ENCODE data around the gene CLN5. TPM values are rescaled to one million over a fixed set of nuclear protein-coding genes. Genes with fewer than 3 reads are reported as not detected.
"Not testable (repeated sequence)": the region's sequence is repeated elsewhere in the genome, so short reads cannot be mapped to it uniquely, and the experiment has no call there.

CLN5 gene
- polyA plus RNA-seq, 6 donors from 2014 or later: 20.2 to 30.9 (median 25.4) TPM

DNA sequence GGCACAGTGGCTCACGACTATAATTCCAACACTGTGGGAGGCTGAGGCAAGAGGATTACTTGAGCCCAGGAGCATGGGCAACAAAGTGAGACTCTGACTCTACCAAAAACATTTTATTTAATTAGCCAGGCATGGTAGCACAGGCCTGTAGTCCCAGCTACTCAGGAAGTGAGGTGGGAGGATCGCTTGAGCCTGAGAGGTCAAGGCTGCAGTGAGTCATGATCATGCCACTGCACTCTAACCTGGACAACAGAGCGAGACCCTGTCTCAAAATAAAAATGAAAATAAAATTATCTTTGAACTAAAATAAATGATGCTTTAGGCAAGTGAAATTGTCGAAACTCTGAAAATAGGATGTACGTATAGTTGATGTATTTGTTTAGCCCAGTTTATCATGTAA is 8.2 kb upstream of the CLN5 start:
- no peak overlapping the region for H3K4me3 Mint-ChIP-seq
- no peaks in the 10 kb centered on the region for H3K9me3 Mint-ChIP-seq
- H3K27ac Mint-ChIP-seq: peak overlapping the region in 1 of 6 donors; percentile 38
- no peaks in the 10 kb centered on the region for H3K36me3 Mint-ChIP-seq
- H3K4me1 Mint-ChIP-seq: peaks cover 0 to 7% (median 4%) of the 10 kb centered on the region in 3 donors
- ATAC-seq (ENCODE audit: low read depth in 2 of 2) (no peak), DNase-seq (no peak)
- H3K27me3 Mint-ChIP-seq: peaks cover 22 to 28% (median 26%) of the 10 kb centered on the region in 3 donors

DNA sequence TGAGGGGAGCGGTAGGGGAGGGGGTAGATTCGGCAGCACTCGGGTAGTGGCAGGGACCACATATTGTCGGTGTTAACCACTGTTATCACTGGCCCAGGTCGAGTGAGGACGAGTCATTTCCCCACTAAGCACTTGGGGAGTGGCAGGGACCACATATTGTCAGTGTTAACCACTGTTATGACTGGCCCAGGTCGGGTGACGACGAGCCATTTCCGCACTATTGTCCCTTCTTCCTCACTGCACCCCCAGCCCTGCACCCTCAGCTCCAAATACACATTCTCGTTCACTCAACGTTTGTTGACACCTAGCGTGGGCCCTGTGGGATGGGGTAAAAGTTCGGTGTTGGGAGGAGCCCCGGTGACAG is 467 bp upstream of the CLN5 start:
- peaks cover 28 to 32% (median 30%) of the 10 kb centered on the region in 3 donors for H3K4me1 Mint-ChIP-seq

DNA sequence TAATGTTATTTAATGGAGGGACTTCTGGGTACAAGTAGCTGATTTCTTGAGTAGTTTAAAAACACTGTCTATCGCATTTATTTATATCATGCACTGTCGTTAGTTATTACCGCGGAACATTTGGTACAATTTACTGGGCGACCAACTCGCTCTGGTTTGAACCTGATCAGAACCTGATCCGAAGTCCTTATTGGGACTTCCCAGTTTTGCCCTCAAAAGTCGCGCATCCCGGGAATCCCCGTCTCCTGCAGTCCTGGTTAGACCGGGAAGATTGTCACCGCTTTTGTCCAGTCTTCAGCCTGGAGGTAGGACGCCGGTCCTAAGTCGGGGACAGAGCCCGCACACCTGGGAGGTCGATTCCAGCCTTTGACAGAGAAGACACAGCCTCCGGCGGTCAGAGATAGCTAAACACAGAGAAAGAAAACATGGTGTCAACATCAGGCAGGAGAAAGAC is 694 bp downstream of the CLN5 start:
- H3K27ac Mint-ChIP-seq: peak overlapping the region; percentile 97 to 100 (median 99)
- H3K9me3 Mint-ChIP-seq: no peaks in the 10 kb centered on the region
- DNase-seq (no peak), ATAC-seq (ENCODE audit: low read depth in 2 of 2) (no peak)
- H3K36me3 Mint-ChIP-seq: peaks cover 0 to 8% of the 10 kb centered on the region in 2 donors
- no peaks in the 10 kb centered on the region for H3K27me3 Mint-ChIP-seq
- peaks cover 30 to 35% (median 31%) of the 10 kb centered on the region in 3 donors for H3K4me1 Mint-ChIP-seq
- H3K4me3 Mint-ChIP-seq: peak overlapping the region; percentile 89 to 99 (median 97)

More for the DNA sequence above, 467 bp upstream of the CLN5 start:
- ATAC-seq (ENCODE audit: low read depth in 2 of 2): peak; percentile 22 to 24
- Mint-ChIP-seq H3K9me3 (no peaks in the 10 kb centered on the region), H3K27ac (peak overlapping the region; percentile 97 to 100 (median 99)), H3K36me3 (peaks cover 0 to 3% of the 10 kb centered on the region in 2 donors), H3K27me3 (peaks cover 0 to 6% (median 4%) of the 10 kb centered on the region in 3 donors), H3K4me3 (peak overlapping the region; percentile 89 to 99 (median 97))
- no peak for DNase-seq

DNA sequence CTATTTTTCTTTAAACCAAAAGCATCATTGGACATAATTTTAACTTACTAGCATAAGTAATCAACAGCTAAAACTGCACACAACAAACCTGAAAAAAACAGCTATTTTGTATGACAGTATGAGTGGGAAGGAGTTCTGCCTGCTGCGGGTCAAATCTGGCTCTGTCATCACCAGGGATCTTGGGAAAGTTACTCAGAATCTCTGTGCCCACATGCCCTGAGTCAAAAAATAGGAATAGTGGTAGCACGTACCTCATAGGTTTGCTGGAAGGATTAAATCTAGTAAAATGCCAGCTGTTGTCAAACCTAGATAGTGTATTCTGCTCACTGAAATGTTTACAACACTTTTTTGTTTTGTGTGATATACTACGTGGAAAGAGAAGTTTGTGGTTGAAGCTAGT is 1.1 kb downstream of the CLN5 start:
- no peak for DNase-seq
- Mint-ChIP-seq H3K9me3 (no peaks in the 10 kb centered on the region), H3K4me1 (peaks cover 31 to 38% (median 32%) of the 10 kb centered on the region in 3 donors), H3K27me3 (no peaks in the 10 kb centered on the region), H3K36me3 (peaks cover 0 to 8% of the 10 kb centered on the region in 2 donors), H3K4me3 (peak overlapping the region; percentile 89 to 99 (median 97)), H3K27ac (peak overlapping the region; percentile 97 to 100 (median 99))
- ATAC-seq (ENCODE audit: low read depth in 2 of 2): no peak

DNA sequence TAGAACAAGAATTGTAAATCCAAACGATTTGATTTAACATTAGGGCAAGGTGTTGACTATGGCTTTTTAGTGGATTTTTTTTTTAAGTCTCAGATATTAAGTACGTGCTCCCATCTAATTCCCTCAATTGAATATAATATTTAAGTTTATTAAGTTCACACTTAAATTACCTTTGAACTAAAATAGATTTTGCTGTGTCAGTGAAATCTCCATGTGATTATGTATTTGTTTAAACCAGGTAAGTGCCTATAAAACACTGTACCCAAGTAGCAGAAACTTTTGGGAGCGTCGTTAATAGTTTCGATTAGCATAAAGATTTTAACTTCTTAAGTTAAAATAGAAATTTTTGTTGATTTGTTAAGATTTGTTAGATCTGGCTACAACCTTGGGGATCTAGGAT is 1.6 kb downstream of the CLN5 start:
- Mint-ChIP-seq H3K4me3 (peak overlapping the region in 7 of 8 donors; percentile 89 to 99 (median 97)), H3K27me3 (no peaks in the 10 kb centered on the region), H3K4me1 (peaks cover 31 to 43% (median 37%) of the 10 kb centered on the region in 3 donors), H3K36me3 (peaks cover 0 to 12% of the 10 kb centered on the region in 2 donors), H3K9me3 (no peaks in the 10 kb centered on the region), H3K27ac (peak overlapping the region in 5 of 6 donors; percentile 97 to 100 (median 99))
- ATAC-seq (ENCODE audit: low read depth in 2 of 2): no peak
- no peak for DNase-seq

DNA sequence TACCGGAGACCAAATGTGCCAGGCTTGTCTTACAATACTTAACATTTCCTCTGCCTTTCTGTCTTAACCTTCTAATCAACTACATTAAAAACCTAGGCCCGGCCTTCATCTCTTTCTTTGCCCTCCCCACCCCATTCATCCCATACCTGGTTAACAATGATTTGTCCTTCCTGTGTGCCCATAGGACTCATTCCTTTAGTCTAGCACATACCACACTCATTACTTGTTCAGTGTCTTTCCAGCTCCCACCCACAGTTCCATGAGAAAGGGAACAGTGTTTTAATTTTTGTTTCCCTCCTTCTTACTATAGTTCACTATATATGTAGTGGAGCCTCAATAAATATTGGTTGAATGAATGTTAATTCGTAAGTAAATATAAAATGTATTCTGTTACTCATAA is 2.4 kb downstream of the CLN5 start:
- Mint-ChIP-seq H3K9me3 (no peaks in the 10 kb centered on the region), H3K36me3 (peaks cover 0 to 15% of the 10 kb centered on the region in 2 donors), H3K27me3 (no peaks in the 10 kb centered on the region), H3K4me1 (peaks cover 31 to 47% (median 40%) of the 10 kb centered on the region in 3 donors), H3K4me3 (peak overlapping the region; percentile 7 to 98 (median 42)), H3K27ac (peak overlapping the region in 4 of 6 donors; percentile 41 to 97 (median 75))
- DNase-seq (no peak), ATAC-seq (ENCODE audit: low read depth in 2 of 2) (no peak)

DNA sequence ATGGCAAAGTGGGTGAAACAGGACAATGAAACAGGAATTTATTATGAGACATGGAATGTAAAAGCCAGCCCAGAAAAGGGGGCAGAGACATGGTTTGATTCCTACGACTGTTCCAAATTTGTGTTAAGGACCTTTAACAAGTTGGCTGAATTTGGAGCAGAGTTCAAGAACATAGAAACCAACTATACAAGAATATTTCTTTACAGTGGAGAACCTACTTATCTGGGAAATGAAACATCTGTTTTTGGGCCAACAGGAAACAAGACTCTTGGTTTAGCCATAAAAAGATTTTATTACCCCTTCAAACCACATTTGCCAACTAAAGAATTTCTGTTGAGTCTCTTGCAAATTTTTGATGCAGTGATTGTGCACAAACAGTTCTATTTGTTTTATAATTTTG is 8.6 kb downstream of the CLN5 start:
- H3K9me3 Mint-ChIP-seq: no peaks in the 10 kb centered on the region
- DNase-seq: no peak
- H3K27ac Mint-ChIP-seq: no peak overlapping the region
- H3K36me3 Mint-ChIP-seq: peaks cover 0 to 15% of the 10 kb centered on the region in 2 donors
- no peak for ATAC-seq (ENCODE audit: low read depth in 2 of 2)
- peaks cover 14 to 27% (median 16%) of the 10 kb centered on the region in 3 donors for H3K4me1 Mint-ChIP-seq
- H3K27me3 Mint-ChIP-seq: no peaks in the 10 kb centered on the region
- H3K4me3 Mint-ChIP-seq: no peak overlapping the region

DNA sequence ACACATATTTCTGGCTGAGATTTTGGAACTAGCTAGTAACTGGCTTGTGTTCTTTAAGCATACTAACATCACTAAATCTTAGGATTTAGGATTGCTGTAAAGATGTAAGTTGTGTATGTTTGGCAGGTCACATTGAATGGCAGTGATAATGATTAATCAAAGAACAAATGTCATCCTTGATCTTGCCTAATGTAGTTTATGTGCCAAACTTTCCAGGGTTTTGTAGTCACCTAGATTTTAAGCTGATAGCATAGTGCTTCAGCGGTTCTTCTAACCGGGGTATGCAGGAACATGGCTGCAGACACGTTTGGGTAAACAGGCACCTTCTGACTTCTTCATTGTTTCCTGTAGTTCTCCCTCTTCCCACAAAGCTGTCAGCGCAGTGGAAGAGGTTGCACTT is 9.7 kb downstream of the CLN5 start:
- ATAC-seq (ENCODE audit: low read depth in 2 of 2) (no peak), DNase-seq (no peak)
- Mint-ChIP-seq H3K36me3 (peaks cover 0 to 10% of the 10 kb centered on the region in 2 donors), H3K9me3 (no peaks in the 10 kb centered on the region), H3K27ac (peak overlapping the region in 5 of 6 donors; percentile 12 to 79 (median 49)), H3K27me3 (no peaks in the 10 kb centered on the region), H3K4me1 (peaks cover 14 to 22% (median 16%) of the 10 kb centered on the region in 3 donors), H3K4me3 (no peak overlapping the region)

DNA sequence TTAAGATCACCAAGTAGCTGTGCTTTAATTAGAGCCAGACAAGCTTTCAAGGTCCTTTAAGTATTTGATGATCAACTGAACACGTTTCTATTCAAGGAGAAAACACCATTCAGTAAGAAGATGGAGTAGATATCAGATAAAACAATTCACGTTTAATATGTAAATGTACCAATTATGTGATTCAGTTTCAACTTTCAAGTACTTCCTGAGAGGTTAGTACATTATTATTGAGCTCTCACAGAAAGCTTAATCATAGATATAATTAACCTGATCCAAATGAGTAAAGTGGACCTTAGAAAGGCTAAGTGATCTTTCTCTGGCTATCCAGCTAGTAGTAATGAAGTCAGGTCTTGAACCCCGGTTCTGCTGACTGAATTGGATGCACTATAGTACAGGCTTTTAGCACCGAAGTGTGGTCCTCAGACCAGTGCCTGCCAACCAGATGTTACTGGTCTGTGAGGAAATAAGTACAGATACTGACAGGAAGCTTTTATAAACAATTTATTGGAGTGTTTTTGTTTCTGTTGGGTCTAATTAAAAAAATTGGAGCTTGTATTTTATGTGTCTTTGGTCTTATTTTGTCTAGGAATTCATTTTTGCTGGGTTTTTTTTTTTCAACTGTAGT is 10.2 kb downstream of the CLN5 start:
- no peak for DNase-seq
- peaks cover 0 to 7% of the 10 kb centered on the region in 2 donors for H3K36me3 Mint-ChIP-seq
- no peak overlapping the region for H3K4me3 Mint-ChIP-seq
- H3K9me3 Mint-ChIP-seq: no peaks in the 10 kb centered on the region
- no peaks in the 10 kb centered on the region for H3K27me3 Mint-ChIP-seq
- ATAC-seq (ENCODE audit: low read depth in 2 of 2): no peak
- H3K27ac Mint-ChIP-seq: peak overlapping the region; percentile 12 to 83 (median 57)
- H3K4me1 Mint-ChIP-seq: peaks cover 13 to 21% (median 18%) of the 10 kb centered on the region in 3 donors

DNA sequence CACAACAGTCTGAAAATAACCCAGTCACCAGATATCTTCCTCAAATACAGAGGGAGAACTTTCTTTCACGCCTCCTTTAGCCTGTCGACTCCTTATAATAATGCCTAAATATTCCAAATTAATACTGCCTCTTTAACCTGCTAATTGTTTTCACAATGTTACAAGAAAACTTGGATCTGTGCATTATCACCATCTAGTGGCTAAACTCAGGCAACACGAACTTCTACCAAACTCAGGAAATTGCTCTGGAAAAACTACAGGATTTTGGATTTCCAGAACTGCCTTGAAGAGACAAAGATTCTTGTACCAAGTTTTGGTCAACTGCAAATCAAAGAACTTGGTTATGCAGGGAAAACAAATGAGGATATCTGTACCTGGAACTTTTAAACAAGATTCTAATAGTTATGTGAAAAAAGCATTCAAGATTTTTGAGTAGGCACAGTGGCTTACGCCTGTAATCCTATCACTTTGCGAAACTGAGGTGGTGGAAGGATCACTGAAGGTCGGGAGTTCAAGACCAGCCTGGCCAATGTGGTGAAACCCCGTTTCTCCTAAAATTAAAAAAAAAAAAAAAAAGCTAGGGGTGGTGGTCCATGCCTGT is 10.8 kb downstream of the CLN5 start:
- DNase-seq (no peak), ATAC-seq (ENCODE audit: low read depth in 2 of 2) (no peak)
- H3K9me3 Mint-ChIP-seq: no peaks in the 10 kb centered on the region
- peaks cover 0 to 7% of the 10 kb centered on the region in 2 donors for H3K36me3 Mint-ChIP-seq
- peak overlapping the region in 5 of 6 donors; percentile 21 to 87 (median 46) for H3K27ac Mint-ChIP-seq
- no peaks in the 10 kb centered on the region for H3K27me3 Mint-ChIP-seq
- H3K4me1 Mint-ChIP-seq: peaks cover 13 to 22% (median 21%) of the 10 kb centered on the region in 3 donors
- H3K4me3 Mint-ChIP-seq: no peak overlapping the region

DNA sequence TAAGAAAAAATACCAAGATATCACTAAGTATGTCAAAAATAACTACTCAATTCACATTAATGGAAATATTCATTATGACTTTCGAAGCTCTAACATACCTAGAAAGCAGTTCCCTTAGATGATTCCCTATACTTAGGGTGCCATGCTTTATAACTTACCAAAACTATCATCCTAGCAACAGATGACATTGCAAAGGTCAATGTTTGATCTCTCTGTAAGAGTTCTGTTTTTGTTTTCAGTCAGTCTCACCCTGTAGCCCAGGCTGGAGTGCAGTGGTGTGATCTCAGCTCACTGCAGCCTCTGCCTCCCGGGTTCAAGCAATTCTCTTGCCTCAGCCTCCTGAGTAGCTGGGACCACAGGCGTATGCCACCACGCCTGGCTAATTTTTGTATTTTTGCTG is 16.5 kb downstream of the CLN5 start:
- ATAC-seq (ENCODE audit: low read depth in 2 of 2): peak; percentile 37 to 41
- H3K27ac Mint-ChIP-seq: peak overlapping the region in 2 of 6 donors; percentile 15 to 41
- DNase-seq, H3K36me3 Mint-ChIP-seq, H3K9me3 Mint-ChIP-seq, H3K4me3 Mint-ChIP-seq, H3K27me3 Mint-ChIP-seq: not testable (repeated sequence)
- peaks cover 8 to 12% (median 11%) of the 10 kb centered on the region in 3 donors for H3K4me1 Mint-ChIP-seq

DNA sequence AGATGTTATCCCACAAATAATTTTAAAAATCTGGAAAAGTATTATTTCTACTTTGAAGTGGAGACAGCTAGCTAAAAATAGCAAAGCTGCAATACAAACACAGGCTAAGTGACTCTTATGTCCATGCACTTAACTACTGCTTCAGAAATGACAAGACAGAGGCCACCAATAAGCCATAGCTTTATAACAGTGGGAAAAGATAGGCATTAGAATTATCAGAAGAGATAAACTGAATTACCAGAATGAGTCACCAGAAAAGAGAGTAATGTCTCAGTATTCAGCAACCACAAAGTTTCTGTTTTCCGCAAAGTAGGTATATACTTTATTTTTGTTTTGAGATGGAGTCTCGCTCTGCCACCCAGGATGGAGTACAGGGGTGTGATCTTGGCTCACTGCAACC is 17.1 kb downstream of the CLN5 start:
- no peak for ATAC-seq (ENCODE audit: low read depth in 2 of 2)
- no peak overlapping the region for H3K4me3 Mint-ChIP-seq
- no peak for DNase-seq
- H3K4me1 Mint-ChIP-seq: peaks cover 7 to 19% (median 14%) of the 10 kb centered on the region in 3 donors
- peak overlapping the region in 1 of 6 donors; percentile 67 for H3K27ac Mint-ChIP-seq
- H3K27me3 Mint-ChIP-seq: no peaks in the 10 kb centered on the region
- no peaks in the 10 kb centered on the region for H3K9me3 Mint-ChIP-seq
- peaks cover 10 to 13% of the 10 kb centered on the region in 2 donors for H3K36me3 Mint-ChIP-seq

DNA sequence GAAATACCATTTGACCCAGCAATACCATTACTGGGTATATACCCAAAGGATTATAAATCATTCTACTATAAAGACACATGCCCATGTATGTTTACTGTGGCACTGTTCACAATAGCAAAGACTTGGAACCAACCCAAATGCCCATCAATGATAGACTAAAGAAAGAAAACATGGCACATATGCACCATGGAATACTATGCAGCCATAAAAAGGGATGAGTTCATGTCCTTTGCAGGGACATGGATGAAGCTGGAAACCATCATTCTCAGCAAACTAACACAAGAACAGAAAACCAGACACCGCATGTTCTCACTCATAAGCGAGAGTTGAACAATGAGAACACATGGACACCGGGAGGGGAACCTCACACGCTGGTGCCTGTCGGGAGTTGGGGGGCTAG is 17.8 kb downstream of the CLN5 start:
- Mint-ChIP-seq H3K27ac (peak overlapping the region in 1 of 6 donors; percentile 67), H3K36me3 (peaks cover 11 to 21% of the 10 kb centered on the region in 2 donors), H3K4me1 (peaks cover 12 to 25% (median 20%) of the 10 kb centered on the region in 3 donors)
- not testable (repeated sequence) for H3K9me3 Mint-ChIP-seq; H3K27me3 Mint-ChIP-seq; ATAC-seq (ENCODE audit: low read depth in 2 of 2); H3K4me3 Mint-ChIP-seq; DNase-seq
